ENCODE results near the gene SLC12A9.
"Not testable (repeated sequence)": the region's sequence is repeated elsewhere in the genome, so short reads cannot be mapped to it uniquely, and the experiment has no call there.

Gene SLC12A9

DNA sequence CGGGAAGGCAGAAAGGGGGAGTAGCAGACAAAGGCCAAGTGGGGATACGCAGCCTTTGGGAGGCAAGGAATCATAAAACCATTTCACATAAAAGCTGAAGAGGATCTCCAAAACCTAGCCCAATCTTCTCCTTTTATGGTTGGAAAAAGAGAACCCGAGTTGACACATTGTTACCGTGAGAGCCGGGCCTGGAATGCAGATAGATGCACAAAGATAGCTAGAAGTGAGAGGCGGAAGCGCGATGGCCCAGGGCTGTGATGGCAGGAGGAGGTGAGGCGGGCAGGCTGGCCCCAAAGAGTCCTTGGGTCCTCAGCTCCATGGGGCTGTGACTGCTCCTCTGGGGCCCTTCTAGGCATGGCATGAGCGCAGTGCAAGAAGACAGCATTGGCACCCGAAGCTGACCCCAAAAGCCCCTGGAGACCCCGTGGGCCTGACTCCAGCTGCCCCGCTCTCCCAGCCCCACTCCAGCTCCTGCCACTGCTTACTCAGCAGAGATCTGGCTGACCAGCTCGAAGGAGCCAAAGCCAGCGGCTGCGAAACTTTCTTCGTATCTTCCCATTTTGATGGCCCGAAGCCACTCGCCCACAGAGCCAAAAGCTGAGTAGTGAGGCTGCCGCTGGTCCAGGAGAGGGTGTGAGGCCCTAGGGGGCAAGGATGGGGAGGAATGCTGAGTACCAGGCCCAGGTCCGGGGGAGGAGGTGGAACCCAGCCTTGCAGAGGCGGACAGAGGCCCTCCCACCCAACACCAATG is 47.7 kb upstream of the SLC12A9 start:
- H2AFZ ChIP-seq (ENCODE audit: low read length), result no peak overlapping the region
- H3K79me2 ChIP-seq (ENCODE audit: insufficient read depth, low read length), result no peaks in the 10 kb centered on the region
- no peaks in the 10 kb centered on the region for H4K20me1 ChIP-seq (ENCODE audit: insufficient read depth, low read length, poor library complexity, severe bottlenecking)
- H3K9me3 ChIP-seq (ENCODE audit: insufficient read depth, low read depth, low read length), result no peaks in the 10 kb centered on the region
- H3K9me2 ChIP-seq (replicated peaks; ENCODE audit: low read depth, low read length), result no peaks in the 10 kb centered on the region
- no peaks in the 10 kb centered on the region for H3F3A ChIP-seq (ENCODE audit: low read depth)
- H3K9ac ChIP-seq (ENCODE audit: low read depth, low read length, poor library complexity, severe bottlenecking), result no peak overlapping the region
- TF ChIP-seq EZH2phosphoT487 (IDR thresholded peaks at IDR 0.05; ENCODE audit: borderline replicate concordance), result no peak
- TF ChIP-seq, protein P1, sequence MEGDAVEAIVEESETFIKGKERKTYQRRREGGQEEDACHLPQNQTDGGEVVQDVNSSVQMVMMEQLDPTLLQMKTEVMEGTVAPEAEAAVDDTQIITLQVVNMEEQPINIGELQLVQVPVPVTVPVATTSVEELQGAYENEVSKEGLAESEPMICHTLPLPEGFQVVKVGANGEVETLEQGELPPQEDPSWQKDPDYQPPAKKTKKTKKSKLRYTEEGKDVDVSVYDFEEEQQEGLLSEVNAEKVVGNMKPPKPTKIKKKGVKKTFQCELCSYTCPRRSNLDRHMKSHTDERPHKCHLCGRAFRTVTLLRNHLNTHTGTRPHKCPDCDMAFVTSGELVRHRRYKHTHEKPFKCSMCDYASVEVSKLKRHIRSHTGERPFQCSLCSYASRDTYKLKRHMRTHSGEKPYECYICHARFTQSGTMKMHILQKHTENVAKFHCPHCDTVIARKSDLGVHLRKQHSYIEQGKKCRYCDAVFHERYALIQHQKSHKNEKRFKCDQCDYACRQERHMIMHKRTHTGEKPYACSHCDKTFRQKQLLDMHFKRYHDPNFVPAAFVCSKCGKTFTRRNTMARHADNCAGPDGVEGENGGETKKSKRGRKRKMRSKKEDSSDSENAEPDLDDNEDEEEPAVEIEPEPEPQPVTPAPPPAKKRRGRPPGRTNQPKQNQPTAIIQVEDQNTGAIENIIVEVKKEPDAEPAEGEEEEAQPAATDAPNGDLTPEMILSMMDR (conservative IDR thresholded peaks at IDR 0.05; ENCODE audit: low read length), result no peak
- no peaks in the 10 kb centered on the region for H3K36me3 ChIP-seq (ENCODE audit: insufficient read depth, low read length)
- H3K27me3 ChIP-seq (ENCODE audit: insufficient read depth, low read length, poor library complexity, severe bottlenecking), result no peaks in the 10 kb centered on the region
- peaks cover 15% of the 10 kb centered on the region for H3K4me1 ChIP-seq (ENCODE audit: insufficient read depth, low read length, poor library complexity, severe bottlenecking)
- H3K4me3 ChIP-seq (ENCODE audit: low read length, poor library complexity, severe bottlenecking), result no peak overlapping the region
- H3K4me2 ChIP-seq (ENCODE audit: low read depth, low read length, poor library complexity, severe bottlenecking), result no peak overlapping the region

DNA sequence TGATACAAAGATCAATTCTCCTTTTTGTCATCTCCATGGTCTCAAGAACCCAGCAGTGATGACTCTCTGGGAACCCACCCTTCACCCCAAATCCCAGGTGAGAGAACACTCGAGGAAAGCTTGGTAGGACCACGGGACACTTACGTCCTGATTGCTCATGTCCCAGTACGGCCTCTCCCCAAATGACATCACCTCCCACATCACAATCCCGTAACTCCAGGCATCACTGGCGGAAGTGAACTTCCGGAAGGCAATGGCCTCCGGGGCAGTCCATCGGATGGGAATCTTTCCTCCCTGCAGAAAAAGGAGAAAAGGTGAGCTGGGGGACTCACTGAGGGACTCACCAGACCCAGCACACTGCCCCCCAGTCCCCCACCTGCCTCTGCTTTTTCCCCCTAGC is 46.2 kb upstream of the SLC12A9 start:
- Histone ChIP-seq H3F3A (ENCODE audit: low read depth) (no peaks in the 10 kb centered on the region), H2AFZ (ENCODE audit: low read length) (no peak overlapping the region), H4K20me1 (ENCODE audit: insufficient read depth, low read length, poor library complexity, severe bottlenecking) (no peaks in the 10 kb centered on the region), H3K9ac (ENCODE audit: low read depth, low read length, poor library complexity, severe bottlenecking) (no peak overlapping the region), H3K4me2 (ENCODE audit: low read depth, low read length, poor library complexity, severe bottlenecking) (no peak overlapping the region), H3K27me3 (ENCODE audit: insufficient read depth, low read length, poor library complexity, severe bottlenecking) (no peaks in the 10 kb centered on the region), H3K9me3 (ENCODE audit: insufficient read depth, low read depth, low read length) (no peaks in the 10 kb centered on the region), H3K9me2 (replicated peaks; ENCODE audit: low read depth, low read length) (no peaks in the 10 kb centered on the region), H3K36me3 (ENCODE audit: insufficient read depth, low read length) (no peaks in the 10 kb centered on the region), H3K4me1 (ENCODE audit: insufficient read depth, low read length, poor library complexity, severe bottlenecking) (peaks cover 15% of the 10 kb centered on the region), H3K79me2 (ENCODE audit: insufficient read depth, low read length) (no peaks in the 10 kb centered on the region), H3K4me3 (ENCODE audit: low read length, poor library complexity, severe bottlenecking) (no peak overlapping the region)
- TF ChIP-seq, protein P1 (conservative IDR thresholded peaks at IDR 0.05; ENCODE audit: low read length), result no peak
- no peak for TF ChIP-seq EZH2phosphoT487 (IDR thresholded peaks at IDR 0.05; ENCODE audit: borderline replicate concordance)

DNA sequence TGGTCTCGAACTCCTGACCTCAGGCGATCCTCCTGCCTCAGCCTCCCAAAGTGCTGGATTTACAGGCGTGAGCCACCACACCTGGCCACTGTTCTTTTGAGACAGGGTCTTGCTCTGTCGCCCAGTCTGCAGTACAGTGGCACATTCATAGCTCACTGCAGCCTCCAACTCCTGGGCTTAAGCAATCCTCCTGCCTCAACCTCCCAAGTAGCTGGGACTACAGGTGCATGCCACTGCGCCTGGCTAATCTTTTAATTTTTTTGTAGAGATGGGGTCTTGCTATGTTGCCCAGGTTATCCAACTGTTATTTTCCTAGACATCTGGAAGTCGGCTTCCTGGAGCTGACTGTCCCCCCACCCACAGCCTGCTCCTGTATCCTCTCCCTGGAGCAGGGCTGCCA is 45.6 kb upstream of the SLC12A9 start:
- H3K36me3 ChIP-seq (ENCODE audit: insufficient read depth, low read length); H2AFZ ChIP-seq (ENCODE audit: low read length): not testable (repeated sequence)

DNA sequence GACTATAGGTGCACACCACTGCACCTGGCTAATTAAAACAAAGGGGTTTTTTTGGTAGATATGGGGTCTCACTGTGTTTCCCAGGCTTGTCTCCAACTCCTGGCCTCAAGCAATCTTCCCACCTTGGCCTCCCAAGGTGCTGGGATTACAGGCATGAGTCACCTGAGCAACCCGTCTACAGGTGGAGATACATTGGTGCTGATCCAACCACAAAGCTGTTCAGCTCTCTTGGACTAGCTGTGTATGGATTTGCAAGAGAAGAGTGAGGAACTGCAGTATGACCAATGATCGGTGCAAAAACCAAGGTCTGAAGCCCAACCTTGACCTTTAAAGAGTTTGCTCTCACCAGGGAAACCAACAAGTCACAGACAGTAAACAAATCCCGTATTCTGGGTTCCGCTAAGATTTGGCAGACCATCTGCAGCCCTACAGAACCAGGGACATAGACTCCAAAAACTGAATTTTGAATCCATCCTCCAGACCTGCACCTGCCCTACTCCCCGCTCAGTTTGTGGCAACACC is 44.1 kb upstream of the SLC12A9 start:
- no peak overlapping the region for H3K9ac ChIP-seq (ENCODE audit: low read depth, low read length, poor library complexity, severe bottlenecking)
- no peaks in the 10 kb centered on the region for H3K9me3 ChIP-seq (ENCODE audit: insufficient read depth, low read depth, low read length)
- no peak overlapping the region for H2AFZ ChIP-seq (ENCODE audit: low read length)
- no peaks in the 10 kb centered on the region for H3F3A ChIP-seq (ENCODE audit: low read depth)
- H3K4me1 ChIP-seq (ENCODE audit: insufficient read depth, low read length, poor library complexity, severe bottlenecking), result peaks cover 6% of the 10 kb centered on the region
- no peaks in the 10 kb centered on the region for H3K27me3 ChIP-seq (ENCODE audit: insufficient read depth, low read length, poor library complexity, severe bottlenecking)
- H3K9me2 ChIP-seq (replicated peaks; ENCODE audit: low read depth, low read length), result no peaks in the 10 kb centered on the region
- no peaks in the 10 kb centered on the region for H4K20me1 ChIP-seq (ENCODE audit: insufficient read depth, low read length, poor library complexity, severe bottlenecking)
- no peaks in the 10 kb centered on the region for H3K36me3 ChIP-seq (ENCODE audit: insufficient read depth, low read length)
- no peak for TF ChIP-seq EZH2phosphoT487 (IDR thresholded peaks at IDR 0.05; ENCODE audit: borderline replicate concordance)
- TF ChIP-seq, protein P1 (conservative IDR thresholded peaks at IDR 0.05; ENCODE audit: low read length), result no peak
- no peak overlapping the region for H3K4me2 ChIP-seq (ENCODE audit: low read depth, low read length, poor library complexity, severe bottlenecking)
- H3K79me2 ChIP-seq (ENCODE audit: insufficient read depth, low read length), result no peaks in the 10 kb centered on the region
- no peak overlapping the region for H3K4me3 ChIP-seq (ENCODE audit: low read length, poor library complexity, severe bottlenecking)

More for the DNA sequence above, 45.6 kb upstream of the SLC12A9 start:
- not testable (repeated sequence) for H3F3A ChIP-seq (ENCODE audit: low read depth); H3K4me3 ChIP-seq (ENCODE audit: low read length, poor library complexity, severe bottlenecking); H3K79me2 ChIP-seq (ENCODE audit: insufficient read depth, low read length); H4K20me1 ChIP-seq (ENCODE audit: insufficient read depth, low read length, poor library complexity, severe bottlenecking); H3K27me3 ChIP-seq (ENCODE audit: insufficient read depth, low read length, poor library complexity, severe bottlenecking); H3K9ac ChIP-seq (ENCODE audit: low read depth, low read length, poor library complexity, severe bottlenecking); H3K4me2 ChIP-seq (ENCODE audit: low read depth, low read length, poor library complexity, severe bottlenecking); H3K9me2 ChIP-seq (replicated peaks; ENCODE audit: low read depth, low read length); H3K9me3 ChIP-seq (ENCODE audit: insufficient read depth, low read depth, low read length)
- H3K4me1 ChIP-seq (ENCODE audit: insufficient read depth, low read length, poor library complexity, severe bottlenecking), result peaks cover 15% of the 10 kb centered on the region

Data from Loucy (cell line).